SU-DHL-6 (cell line): Measurements from ENCODE around the gene BHLHA9.
"Not testable (repeated sequence)": the region's sequence is repeated elsewhere in the genome, so short reads cannot be mapped to it uniquely, and the experiment has no call there.

Experiments used
- H2AFZ ChIP-seq: fragments of 200-600 bp; sonication (generic); 2 replicates; pipeline ENCODE4 v1.6.1; 2014; ENCODE audit warnings: low read depth, mild to moderate bottlenecking, moderate library complexity, mixed read lengths, antibody characterized with exemption, low read length; ENCODE audit not compliant: severe bottlenecking
- H3F3A ChIP-seq: fragments of 200-600 bp; shearing (Covaris generic); 2 replicates; pipeline ENCODE4 v1.6.0; 2016; ENCODE audit warnings: antibody characterized with exemption, mild to moderate bottlenecking; ENCODE audit not compliant: insufficient read depth
- H3K27ac ChIP-seq: fragments of 200-600 bp; sonication (generic); 2 replicates; pipeline ENCODE4 v1.5.1; 2016; ENCODE audit warnings: low read depth, mild to moderate bottlenecking, low read length, moderate library complexity, mixed read lengths
- H3K27me3 ChIP-seq: fragments of 200-600 bp; sonication (generic), shearing (Covaris generic); 2 replicates; pipeline ENCODE4 v1.6.0; 2014; ENCODE audit warnings: mild to moderate bottlenecking, low read length
- H3K36me3 ChIP-seq: fragments of 200-600 bp; sonication (generic); 2 replicates; pipeline ENCODE4 v1.6.1; 2014; ENCODE audit warnings: mild to moderate bottlenecking, low read length, mixed read lengths
- H3K4me2 ChIP-seq: fragments of 300-600, 200-600 bp; shearing (Covaris generic), sonication (generic); 2 replicates; pipeline ENCODE4 v1.6.0; 2014; ENCODE audit warnings: low read length, low read depth, mild to moderate bottlenecking; ENCODE audit not compliant: poor library complexity, severe bottlenecking
- H3K4me3 ChIP-seq: fragments of 200-600 bp; sonication (generic); 2 replicates; pipeline ENCODE4 v1.5.1; 2014; ENCODE audit warnings: antibody characterized with exemption, low read length, mild to moderate bottlenecking, mixed read lengths; ENCODE audit not compliant: insufficient read depth, poor library complexity, severe bottlenecking
- H3K79me2 ChIP-seq: fragments of 200-600 bp; sonication (generic); 2 replicates; pipeline ENCODE4 v1.6.1; 2014; ENCODE audit warnings: mild to moderate bottlenecking, low read length, moderate library complexity; ENCODE audit not compliant: insufficient read depth
- H3K9ac ChIP-seq: fragments of 200-600 bp; sonication (generic); 2 replicates; pipeline ENCODE4 v1.7.0; 2014; ENCODE audit warnings: mild to moderate bottlenecking, low read length
- H3K9me2 ChIP-seq: fragments of 200-600 bp; sonication (generic); replicated peaks from 2 replicates; pipeline ENCODE4 v1.6.1; 2014; ENCODE audit warnings: low read length; ENCODE audit not compliant: insufficient read depth
- H3K9me3 ChIP-seq: fragments of 200-600 bp; sonication (generic); 2 replicates; pipeline ENCODE4 v1.6.1; 2014; ENCODE audit warnings: low read length, mixed read lengths; ENCODE audit not compliant: insufficient read depth
- H4K20me1 ChIP-seq: fragments of 200-600 bp; sonication (generic); 2 replicates; pipeline ENCODE4 v1.6.1; 2014; ENCODE audit warnings: low read depth, mild to moderate bottlenecking, antibody characterized with exemption, low read length, moderate library complexity, mixed read lengths
- EZH2phosphoT487 ChIP-seq: fragments of 200-600 bp; sonication (generic), shearing (Covaris generic); conservative IDR thresholded peaks from 2 replicates; pipeline ENCODE4 v1.6.1; 2018; ENCODE audit warnings: mild to moderate bottlenecking, antibody characterized with exemption, low read length, moderate library complexity, mixed read lengths
- TF ChIP-seq, protein P1 (sequence below): fragments of 200-600 bp; sonication (generic); IDR thresholded peaks from one replicate; pipeline ENCODE4 v1.5.1; 2017; ENCODE audit warnings: antibody characterized with exemption, mild to moderate bottlenecking, low read length, moderate library complexity; ENCODE audit not compliant: insufficient read depth, poor library complexity, severe bottlenecking

Gene BHLHA9

DNA sequence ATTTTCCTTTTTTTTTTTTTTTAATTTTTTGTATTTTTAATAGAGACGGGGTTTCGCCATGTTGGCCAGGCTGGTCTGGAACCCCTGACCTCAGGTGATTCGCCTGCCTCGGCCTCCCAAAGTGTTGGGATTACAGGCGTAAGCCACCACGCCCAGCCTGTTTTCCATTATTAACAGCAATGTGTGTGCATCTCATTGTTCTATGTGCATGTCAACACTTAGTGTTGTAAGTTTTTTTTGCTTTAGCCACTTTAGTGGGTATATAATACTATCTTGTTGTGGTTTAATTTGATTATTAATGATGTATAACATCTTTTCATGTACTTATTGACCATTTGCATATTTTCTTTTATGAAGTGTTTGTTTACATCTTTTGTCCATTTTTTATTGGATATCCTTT lies 32.8 kb upstream of the BHLHA9 start:
- Histone ChIP-seq H3K9me2 (no peaks in the 10 kb centered on the region), H2AFZ (no peak overlapping the region), H3K4me2 (no peak overlapping the region), H3K9ac (no peak overlapping the region), H3K9me3 (no peaks in the 10 kb centered on the region), H3K79me2 (no peaks in the 10 kb centered on the region), H3K36me3 (no peaks in the 10 kb centered on the region), H3K4me3 (no peak overlapping the region), H4K20me1 (no peaks in the 10 kb centered on the region), H3F3A (no peaks in the 10 kb centered on the region), H3K27me3 (no peaks in the 10 kb centered on the region), H3K27ac (no peak overlapping the region)
- TF ChIP-seq, protein P1, sequence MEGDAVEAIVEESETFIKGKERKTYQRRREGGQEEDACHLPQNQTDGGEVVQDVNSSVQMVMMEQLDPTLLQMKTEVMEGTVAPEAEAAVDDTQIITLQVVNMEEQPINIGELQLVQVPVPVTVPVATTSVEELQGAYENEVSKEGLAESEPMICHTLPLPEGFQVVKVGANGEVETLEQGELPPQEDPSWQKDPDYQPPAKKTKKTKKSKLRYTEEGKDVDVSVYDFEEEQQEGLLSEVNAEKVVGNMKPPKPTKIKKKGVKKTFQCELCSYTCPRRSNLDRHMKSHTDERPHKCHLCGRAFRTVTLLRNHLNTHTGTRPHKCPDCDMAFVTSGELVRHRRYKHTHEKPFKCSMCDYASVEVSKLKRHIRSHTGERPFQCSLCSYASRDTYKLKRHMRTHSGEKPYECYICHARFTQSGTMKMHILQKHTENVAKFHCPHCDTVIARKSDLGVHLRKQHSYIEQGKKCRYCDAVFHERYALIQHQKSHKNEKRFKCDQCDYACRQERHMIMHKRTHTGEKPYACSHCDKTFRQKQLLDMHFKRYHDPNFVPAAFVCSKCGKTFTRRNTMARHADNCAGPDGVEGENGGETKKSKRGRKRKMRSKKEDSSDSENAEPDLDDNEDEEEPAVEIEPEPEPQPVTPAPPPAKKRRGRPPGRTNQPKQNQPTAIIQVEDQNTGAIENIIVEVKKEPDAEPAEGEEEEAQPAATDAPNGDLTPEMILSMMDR, result no peak
- no peak for TF ChIP-seq EZH2phosphoT487

DNA sequence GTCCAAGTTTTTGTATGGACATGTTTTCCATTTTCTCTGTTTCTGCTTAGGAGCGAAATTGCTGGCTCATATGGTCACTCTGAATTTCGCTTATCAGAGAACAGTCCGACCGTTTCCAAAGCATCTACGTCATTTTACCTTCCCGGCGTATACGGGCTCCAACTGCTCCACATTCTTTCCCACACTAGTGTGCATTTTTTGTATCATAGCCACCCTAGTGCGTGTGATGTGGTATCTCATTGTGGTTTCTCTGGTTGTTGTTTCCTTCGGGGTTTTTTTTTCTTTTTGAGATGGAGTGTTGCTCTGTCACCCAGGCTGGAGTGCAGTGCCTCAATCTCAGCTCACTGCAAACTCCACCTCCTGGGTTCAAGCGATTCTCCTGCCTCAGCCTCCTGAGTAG lies 31.0 kb upstream of the BHLHA9 start:
- H3K9me3 ChIP-seq, result no peaks in the 10 kb centered on the region
- H3K79me2 ChIP-seq, result no peaks in the 10 kb centered on the region
- no peak overlapping the region for H3K4me2 ChIP-seq

DNA sequence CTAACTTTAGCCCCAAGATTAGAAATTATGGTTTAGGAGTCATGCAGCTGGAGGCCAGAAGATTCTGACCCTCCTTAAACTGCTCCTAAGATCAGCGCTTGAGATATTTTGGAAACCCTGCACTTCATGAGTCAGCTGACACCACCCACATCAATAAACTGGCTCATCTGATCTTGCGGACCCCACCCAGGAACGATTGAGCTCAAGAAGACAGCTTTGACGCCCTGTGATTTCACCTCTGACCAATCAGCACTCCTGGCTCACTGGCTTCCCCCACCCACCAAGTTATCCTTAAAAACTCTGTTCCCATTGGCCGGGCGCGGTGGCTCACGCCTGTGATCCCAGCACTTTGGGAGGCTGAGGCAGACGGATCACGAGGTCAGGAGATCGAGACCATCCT lies 29.8 kb upstream of the BHLHA9 start:
- not testable (repeated sequence) for H3K36me3 ChIP-seq, H3K27ac ChIP-seq, H3K9ac ChIP-seq, H3K4me2 ChIP-seq, H3K4me3 ChIP-seq, H3K79me2 ChIP-seq, H3K9me3 ChIP-seq, H2AFZ ChIP-seq, H3K9me2 ChIP-seq, H3F3A ChIP-seq, H3K27me3 ChIP-seq, H4K20me1 ChIP-seq

More for the DNA sequence above, 31.0 kb upstream of the BHLHA9 start:
- no peak overlapping the region for H3K4me3 ChIP-seq
- no peak overlapping the region for H2AFZ ChIP-seq
- no peaks in the 10 kb centered on the region for H4K20me1 ChIP-seq
- no peaks in the 10 kb centered on the region for H3F3A ChIP-seq
- H3K9ac ChIP-seq, result no peak overlapping the region
- H3K36me3 ChIP-seq, result no peaks in the 10 kb centered on the region
- no peak overlapping the region for H3K27ac ChIP-seq
- TF ChIP-seq EZH2phosphoT487, result no peak
- TF ChIP-seq, protein P1, result no peak
- H3K27me3 ChIP-seq, result no peaks in the 10 kb centered on the region
- no peaks in the 10 kb centered on the region for H3K9me2 ChIP-seq

DNA sequence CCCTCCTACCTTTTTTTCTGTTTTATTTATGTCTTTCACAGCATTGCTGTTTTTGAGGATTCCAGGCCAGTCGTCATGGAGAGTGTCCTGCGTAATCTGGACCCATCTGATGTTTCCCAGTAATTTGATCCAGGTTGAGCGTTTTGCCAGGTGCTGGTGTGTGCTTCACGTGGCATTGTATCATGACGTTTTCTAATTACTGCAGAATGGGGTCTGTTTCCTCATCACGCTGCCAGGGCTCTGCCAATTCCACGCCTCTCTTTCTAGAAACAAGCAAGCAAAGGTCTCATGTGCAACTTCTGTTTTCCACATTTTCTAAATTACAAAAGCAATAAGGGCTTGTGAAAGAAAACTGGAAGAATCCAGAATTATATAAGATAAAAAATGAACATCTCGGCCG lies 28.3 kb upstream of the BHLHA9 start:
- no peak overlapping the region for H2AFZ ChIP-seq
- no peak overlapping the region for H3K27ac ChIP-seq
- no peak overlapping the region for H3K4me2 ChIP-seq
- H3F3A ChIP-seq, result no peaks in the 10 kb centered on the region
- no peaks in the 10 kb centered on the region for H4K20me1 ChIP-seq
- TF ChIP-seq, protein P1, result no peak
- TF ChIP-seq EZH2phosphoT487, result no peak
- no peaks in the 10 kb centered on the region for H3K36me3 ChIP-seq
- no peaks in the 10 kb centered on the region for H3K79me2 ChIP-seq
- H3K9me3 ChIP-seq, result no peaks in the 10 kb centered on the region
- no peaks in the 10 kb centered on the region for H3K27me3 ChIP-seq
- H3K9me2 ChIP-seq, result no peaks in the 10 kb centered on the region
- H3K9ac ChIP-seq, result no peak overlapping the region
- H3K4me3 ChIP-seq, result no peak overlapping the region
